ENCODE results near the gene TBC1D2B. TPM values are rescaled to one million over a fixed set of nuclear protein-coding genes. Genes with fewer than 3 reads are reported as not detected.
"Not testable (repeated sequence)": the region's sequence is repeated elsewhere in the genome, so short reads cannot be mapped to it uniquely, and the experiment has no call there.

TBC1D2B gene
- total RNA-seq, 2 donors from 2014 or later: 86.1 to 109 TPM

GRCh38 chr15:77993970-77994693, 83.4 kb downstream of the TBC1D2B start:
- Mint-ChIP-seq H3K36me3 (ENCODE audit: low read depth) (peaks cover 28% of the 10 kb centered on the region), H3K27ac (peak overlapping the region; percentile 38)
- not testable (repeated sequence) for H3K9me3 Mint-ChIP-seq, H3K4me1 Mint-ChIP-seq, H3K4me3 Mint-ChIP-seq, H3K27me3 Mint-ChIP-seq
- peak; percentile 79 for ATAC-seq (replicated peaks)

GRCh38 chr15:77993374-77993911, 84.1 kb downstream of the TBC1D2B start:
- Mint-ChIP-seq H3K4me3 (no peak overlapping the region), H3K36me3 (ENCODE audit: low read depth) (peaks cover 21% of the 10 kb centered on the region), H3K27me3 (no peaks in the 10 kb centered on the region), H3K4me1 (peaks cover 4% of the 10 kb centered on the region), H3K27ac (peak overlapping the region; percentile 38), H3K9me3 (no peaks in the 10 kb centered on the region)
- no peak for ATAC-seq (replicated peaks)

GRCh38 chr15:77992356-77993222, 84.9 kb downstream of the TBC1D2B start:
- Mint-ChIP-seq H3K27me3 (no peaks in the 10 kb centered on the region), H3K36me3 (ENCODE audit: low read depth) (peaks cover 12% of the 10 kb centered on the region), H3K9me3 (no peaks in the 10 kb centered on the region), H3K4me3 (no peak overlapping the region), H3K27ac (peak overlapping the region; percentile 38), H3K4me1 (peaks cover 4% of the 10 kb centered on the region)
- no peak for ATAC-seq (replicated peaks)

- H3K9me3 Mint-ChIP-seq; ATAC-seq (replicated peaks); H3K27me3 Mint-ChIP-seq; H3K4me1 Mint-ChIP-seq; H3K4me3 Mint-ChIP-seq; H3K36me3 Mint-ChIP-seq (ENCODE audit: low read depth): not testable (repeated sequence)
- H3K27ac Mint-ChIP-seq: peak overlapping the region; percentile 5
These were observed 85.8 kb downstream of the TBC1D2B start for GRCh38 chr15:77991658-77992201.

- no peak for ATAC-seq (replicated peaks)
- Mint-ChIP-seq H3K27ac (peak overlapping the region; percentile 33), H3K4me1 (peaks cover 4% of the 10 kb centered on the region), H3K4me3 (no peak overlapping the region), H3K9me3 (no peaks in the 10 kb centered on the region), H3K27me3 (no peaks in the 10 kb centered on the region), H3K36me3 (ENCODE audit: low read depth) (no peaks in the 10 kb centered on the region)
These were observed 86.5 kb downstream of the TBC1D2B start for GRCh38 chr15:77991029-77991406.

GRCh38 chr15:77989296-77990143, 88.0 kb downstream of the TBC1D2B start:
- H3K36me3 Mint-ChIP-seq (ENCODE audit: low read depth): no peaks in the 10 kb centered on the region
- no peaks in the 10 kb centered on the region for H3K9me3 Mint-ChIP-seq
- H3K4me1 Mint-ChIP-seq: peaks cover 4% of the 10 kb centered on the region
- ATAC-seq (replicated peaks): no peak
- peak overlapping the region; percentile 34 for H3K27ac Mint-ChIP-seq
- no peak overlapping the region for H3K4me3 Mint-ChIP-seq
- H3K27me3 Mint-ChIP-seq: no peaks in the 10 kb centered on the region

- Mint-ChIP-seq H3K27me3 (no peaks in the 10 kb centered on the region), H3K9me3 (no peaks in the 10 kb centered on the region), H3K27ac (peak overlapping the region; percentile 34), H3K4me3 (no peak overlapping the region), H3K36me3 (ENCODE audit: low read depth) (no peaks in the 10 kb centered on the region), H3K4me1 (peaks cover 4% of the 10 kb centered on the region)
- ATAC-seq (replicated peaks): no peak
These were observed 88.9 kb downstream of the TBC1D2B start for GRCh38 chr15:77988347-77989295.

GRCh38 chr15:77987765-77988136, 89.8 kb downstream of the TBC1D2B start:
- H3K27ac Mint-ChIP-seq; H3K4me3 Mint-ChIP-seq; ATAC-seq (replicated peaks): not testable (repeated sequence)

GRCh38 chr15:77986891-77987764, 90.4 kb downstream of the TBC1D2B start:
- ATAC-seq (replicated peaks): no peak
- Mint-ChIP-seq H3K27ac (no peak overlapping the region), H3K36me3 (ENCODE audit: low read depth) (no peaks in the 10 kb centered on the region), H3K27me3 (no peaks in the 10 kb centered on the region), H3K4me3 (no peak overlapping the region), H3K9me3 (no peaks in the 10 kb centered on the region), H3K4me1 (peaks cover 4% of the 10 kb centered on the region)

More at GRCh38 chr15:77987765-77988136, 89.8 kb downstream of the TBC1D2B start:
- H3K4me1 Mint-ChIP-seq; H3K9me3 Mint-ChIP-seq; H3K27me3 Mint-ChIP-seq; H3K36me3 Mint-ChIP-seq (ENCODE audit: low read depth): not testable (repeated sequence)

- H3K36me3 Mint-ChIP-seq (ENCODE audit: low read depth): no peaks in the 10 kb centered on the region
- H3K4me1 Mint-ChIP-seq: peaks cover 4% of the 10 kb centered on the region
- H3K9me3 Mint-ChIP-seq: no peaks in the 10 kb centered on the region
- ATAC-seq (replicated peaks): no peak
- no peak overlapping the region for H3K27ac Mint-ChIP-seq
- no peaks in the 10 kb centered on the region for H3K27me3 Mint-ChIP-seq
- no peak overlapping the region for H3K4me3 Mint-ChIP-seq
These were observed 91.5 kb downstream of the TBC1D2B start for GRCh38 chr15:77985931-77986480.

GRCh38 chr15:77985031-77985930, 92.2 kb downstream of the TBC1D2B start:
- Mint-ChIP-seq H3K9me3 (no peaks in the 10 kb centered on the region), H3K27me3 (no peaks in the 10 kb centered on the region), H3K4me1 (peaks cover 4% of the 10 kb centered on the region), H3K27ac (no peak overlapping the region), H3K36me3 (ENCODE audit: low read depth) (no peaks in the 10 kb centered on the region), H3K4me3 (no peak overlapping the region)
- no peak for ATAC-seq (replicated peaks)
